HG03457 (cell line): ENCODE measurements around the gene CLDN7.

Experiments
- ATAC-seq: cut with Tn5 transposase; IDR thresholded peaks from one replicate; pipeline ENCODE4 v1.9.1; 2021; ENCODE audit warnings: moderate number of reproducible peaks; ENCODE audit not compliant: unreplicated experiment

The CLDN7 gene

DNA sequence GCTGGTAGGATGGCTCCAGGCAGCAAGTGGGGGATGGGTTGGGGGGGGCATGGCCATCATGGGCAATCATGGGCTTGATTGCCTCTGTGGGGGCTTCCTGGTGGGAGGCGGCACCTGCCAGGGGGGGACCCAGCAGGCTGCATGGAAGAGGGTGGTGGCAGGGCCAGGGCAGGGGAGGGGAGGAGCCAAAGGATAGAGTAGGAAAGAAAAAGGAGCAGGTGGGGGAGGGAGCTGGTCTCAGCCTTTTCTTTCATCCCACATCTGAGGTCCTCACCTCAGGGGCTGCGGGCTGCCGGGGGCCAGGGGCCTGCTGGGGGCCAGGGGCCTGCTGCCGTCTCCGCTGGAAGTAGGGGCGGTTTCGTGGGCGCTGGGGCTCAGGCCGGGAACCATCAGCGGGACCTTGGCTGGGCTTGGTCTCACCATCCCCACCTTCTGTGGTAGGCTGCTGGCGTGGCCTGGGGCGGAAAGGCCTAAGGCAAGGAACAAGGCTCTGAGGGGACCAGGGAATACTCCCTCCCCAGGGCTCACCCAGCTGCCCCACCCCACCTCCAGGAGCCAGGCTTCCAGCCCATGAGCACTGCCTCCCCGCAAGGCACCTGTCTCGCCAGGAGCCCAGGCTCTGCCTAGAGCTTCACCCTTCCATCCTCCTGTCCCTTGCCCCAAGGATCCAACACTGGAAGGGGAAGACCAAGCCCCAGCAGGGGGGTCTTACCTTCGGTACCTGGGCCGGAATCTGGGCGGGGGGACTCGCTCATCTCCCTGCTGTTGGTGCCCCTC lies 27.2 kb upstream of the CLDN7 start:
- no peak for ATAC-seq

DNA sequence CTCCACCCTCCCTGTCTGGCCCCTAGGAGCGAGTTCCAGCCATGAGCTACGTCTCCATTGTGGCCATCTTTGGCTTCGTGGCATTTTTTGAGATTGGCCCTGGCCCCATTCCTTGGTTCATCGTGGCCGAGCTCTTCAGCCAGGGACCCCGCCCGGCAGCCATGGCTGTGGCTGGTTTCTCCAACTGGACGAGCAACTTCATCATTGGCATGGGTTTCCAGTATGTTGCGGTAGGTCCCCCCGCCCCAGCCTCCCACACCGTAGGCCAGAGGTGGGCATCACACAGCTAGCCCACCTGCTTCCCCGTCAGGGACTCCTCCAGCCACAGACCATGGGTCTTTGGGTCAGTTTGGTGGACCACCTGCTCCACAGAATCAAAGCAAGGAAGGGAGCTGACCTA lies 23.4 kb upstream of the CLDN7 start:
- no peak for ATAC-seq

DNA sequence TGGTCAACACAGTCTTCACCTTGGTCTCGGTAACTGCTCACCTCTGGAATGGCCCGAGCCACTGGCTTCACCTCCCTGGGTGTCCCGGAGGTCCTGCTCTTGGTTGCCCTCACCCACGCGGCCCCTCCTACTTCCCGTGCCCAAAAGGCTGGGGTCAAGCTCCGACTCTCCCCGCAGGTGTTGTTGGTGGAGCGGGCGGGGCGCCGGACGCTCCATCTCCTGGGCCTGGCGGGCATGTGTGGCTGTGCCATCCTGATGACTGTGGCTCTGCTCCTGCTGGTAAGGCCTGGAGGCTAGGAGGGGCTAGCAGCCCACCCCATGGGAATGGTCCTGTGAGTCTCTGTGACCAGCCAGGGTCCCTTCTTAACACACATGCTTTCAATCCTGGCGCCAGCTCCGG lies 22.6 kb upstream of the CLDN7 start:
- no peak for ATAC-seq

DNA sequence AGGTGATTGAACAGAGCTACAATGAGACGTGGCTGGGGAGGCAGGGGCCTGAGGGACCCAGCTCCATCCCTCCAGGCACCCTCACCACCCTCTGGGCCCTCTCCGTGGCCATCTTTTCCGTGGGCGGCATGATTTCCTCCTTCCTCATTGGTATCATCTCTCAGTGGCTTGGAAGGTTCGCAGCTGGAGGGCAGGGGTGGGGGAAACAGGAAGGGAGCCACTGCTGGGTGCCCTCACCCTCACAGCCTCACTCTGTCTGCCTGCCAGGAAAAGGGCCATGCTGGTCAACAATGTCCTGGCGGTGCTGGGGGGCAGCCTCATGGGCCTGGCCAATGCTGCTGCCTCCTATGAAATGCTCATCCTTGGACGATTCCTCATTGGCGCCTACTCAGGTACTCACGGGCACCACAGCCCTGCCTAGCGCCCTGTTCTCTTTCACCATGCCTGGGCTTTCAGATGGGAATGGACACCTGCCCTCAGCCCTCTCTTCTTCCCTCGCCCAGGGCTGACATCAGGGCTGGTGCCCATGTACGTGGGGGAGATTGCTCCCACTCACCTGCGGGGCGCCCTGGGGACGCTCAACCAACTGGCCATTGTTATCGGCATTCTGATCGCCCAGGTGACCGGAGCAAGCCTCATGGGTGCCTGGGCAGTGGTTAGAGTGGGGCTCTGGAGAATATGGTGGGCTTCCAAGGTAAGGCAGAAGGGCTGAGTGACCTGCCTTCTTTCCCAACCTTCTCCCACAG lies 21.4 kb upstream of the CLDN7 start:
- no peak for ATAC-seq

DNA sequence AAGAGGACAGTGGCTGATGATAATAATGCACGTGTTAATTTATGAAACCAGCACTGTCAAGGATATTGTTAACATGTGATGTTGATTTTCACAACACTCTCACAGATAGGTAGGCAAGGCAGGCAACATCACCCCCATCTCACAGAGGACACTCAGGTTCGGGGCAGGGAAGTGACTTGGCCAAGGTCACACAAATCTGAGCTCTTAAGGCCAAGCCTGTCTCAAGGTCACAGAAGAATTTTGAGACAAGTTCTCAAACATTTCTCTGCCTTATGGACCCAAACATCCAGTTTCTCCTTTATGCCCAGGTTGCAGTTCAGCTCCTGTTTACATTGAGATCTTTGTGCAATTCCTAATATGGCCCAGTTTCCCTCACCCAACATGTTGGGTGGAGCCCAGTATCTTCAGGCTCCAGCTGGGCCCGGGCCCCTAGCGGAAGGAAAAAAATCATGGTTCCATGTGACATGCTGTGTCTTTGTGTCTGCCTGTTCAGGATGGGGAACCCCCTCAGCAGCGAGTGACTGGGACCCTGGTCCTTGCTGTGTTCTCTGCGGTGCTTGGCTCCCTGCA lies 20.6 kb upstream of the CLDN7 start:
- no peak for ATAC-seq

DNA sequence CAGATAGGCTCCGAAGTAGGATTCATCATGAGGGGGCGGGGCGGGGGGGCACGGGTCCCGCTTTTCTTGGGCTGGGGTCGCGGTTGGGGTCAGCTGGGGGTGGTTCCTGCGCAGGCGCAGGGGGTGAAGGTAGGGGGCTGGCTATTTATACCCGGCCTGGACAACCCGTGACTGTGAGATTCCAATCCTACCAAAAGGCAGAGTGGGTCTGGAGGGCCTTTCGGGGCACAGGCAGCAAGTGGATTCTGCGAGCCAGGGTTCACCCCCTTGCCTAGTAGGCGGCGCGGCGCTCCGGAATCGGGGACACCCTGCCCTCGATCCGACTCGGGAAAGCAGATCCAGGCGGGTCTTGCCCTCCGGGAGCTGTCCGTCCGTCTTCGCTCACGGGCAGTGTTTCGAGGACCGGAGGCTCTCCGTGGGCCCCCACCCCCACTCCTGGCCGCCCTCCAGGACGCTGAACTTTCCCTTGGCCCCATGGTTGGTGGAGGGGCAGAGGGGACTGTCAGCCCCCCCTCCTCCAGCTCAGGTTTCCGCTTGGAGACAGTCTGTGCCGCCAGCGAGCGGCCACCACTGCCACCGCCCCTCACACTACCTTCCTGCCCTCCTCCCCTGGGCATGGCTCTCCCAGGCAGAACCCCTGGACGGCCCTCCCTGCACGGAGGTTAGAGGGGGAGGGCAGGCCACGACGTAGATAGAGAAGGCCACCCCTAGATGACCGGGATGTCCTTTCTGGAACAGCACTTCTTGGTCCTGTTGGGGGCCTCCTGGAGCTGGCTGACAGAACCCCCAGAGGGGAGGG lies 19.9 kb upstream of the CLDN7 start:
- ATAC-seq: no peak

DNA sequence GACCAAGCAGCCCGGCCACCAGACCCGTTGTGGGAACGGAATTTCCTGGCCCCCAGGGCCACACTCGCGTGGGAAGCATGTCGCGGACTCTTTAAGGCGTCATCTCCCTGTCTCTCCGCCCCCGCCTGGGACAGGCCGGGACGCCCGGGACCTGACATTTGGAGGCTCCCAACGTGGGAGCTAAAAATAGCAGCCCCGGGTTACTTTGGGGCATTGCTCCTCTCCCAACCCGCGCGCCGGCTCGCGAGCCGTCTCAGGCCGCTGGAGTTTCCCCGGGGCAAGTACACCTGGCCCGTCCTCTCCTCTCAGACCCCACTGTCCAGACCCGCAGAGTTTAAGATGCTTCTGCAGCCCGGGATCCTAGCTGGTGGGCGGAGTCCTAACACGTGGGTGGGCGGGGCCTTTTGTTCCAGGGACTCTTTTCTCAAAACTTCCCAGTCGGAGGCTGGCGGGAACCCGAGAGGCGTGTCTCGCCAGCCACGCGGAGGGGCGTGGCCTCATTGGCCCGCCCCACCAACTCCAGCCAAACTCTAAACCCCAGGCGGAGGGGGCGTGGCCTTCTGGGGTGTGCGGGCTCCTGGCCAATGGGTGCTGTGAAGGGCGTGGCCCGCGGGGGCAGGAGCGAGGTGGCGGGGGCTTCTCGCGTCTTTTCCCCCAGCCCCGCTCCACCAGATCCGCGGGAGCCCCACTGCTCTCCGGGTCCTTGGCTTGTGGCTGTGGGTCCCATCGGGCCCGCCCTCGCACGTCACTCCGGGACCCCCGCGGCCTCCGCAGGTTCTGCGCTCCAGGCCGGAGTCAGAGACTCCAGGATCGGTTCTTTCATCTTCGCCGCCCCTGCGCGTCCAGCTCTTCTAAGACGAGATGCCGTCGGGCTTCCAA lies 19.0 kb upstream of the CLDN7 start, which contains the start of gene SLC2A4:
Gene SLC2A4, plus strand, starts transcription at position 645 of the 879 bp plus-strand sequence. Its CDS starts 217 bp downstream, at position 862.
- peak; percentile 43 for ATAC-seq

DNA sequence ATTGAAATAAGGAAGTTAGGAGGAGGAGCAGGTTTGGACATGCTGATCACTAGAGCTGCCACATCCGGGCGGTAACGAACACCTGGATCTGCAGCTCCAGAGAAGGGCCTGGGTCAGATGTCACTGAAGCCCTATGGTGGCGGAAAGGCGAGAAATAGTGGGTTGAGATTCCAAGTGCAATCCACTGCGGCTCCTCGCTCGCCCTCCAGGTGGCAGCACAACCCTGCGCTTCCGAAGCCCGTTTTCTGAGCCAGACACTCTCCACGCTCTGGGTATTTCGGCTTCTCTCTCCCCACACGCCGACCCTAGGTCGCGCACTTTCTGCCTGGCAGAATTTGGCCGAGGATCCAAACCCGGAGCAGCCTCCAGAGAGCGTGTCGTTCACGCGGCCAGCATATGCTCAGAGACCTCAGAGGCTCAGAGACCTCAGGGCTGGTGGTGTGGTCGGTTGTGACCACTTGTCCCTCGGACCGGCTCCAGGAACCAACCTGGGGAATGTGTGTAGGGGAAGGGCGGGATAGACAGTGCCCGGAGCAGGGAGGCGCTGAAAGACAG lies 18.3 kb upstream of the CLDN7 start:
- ATAC-seq: peak; percentile 20

DNA sequence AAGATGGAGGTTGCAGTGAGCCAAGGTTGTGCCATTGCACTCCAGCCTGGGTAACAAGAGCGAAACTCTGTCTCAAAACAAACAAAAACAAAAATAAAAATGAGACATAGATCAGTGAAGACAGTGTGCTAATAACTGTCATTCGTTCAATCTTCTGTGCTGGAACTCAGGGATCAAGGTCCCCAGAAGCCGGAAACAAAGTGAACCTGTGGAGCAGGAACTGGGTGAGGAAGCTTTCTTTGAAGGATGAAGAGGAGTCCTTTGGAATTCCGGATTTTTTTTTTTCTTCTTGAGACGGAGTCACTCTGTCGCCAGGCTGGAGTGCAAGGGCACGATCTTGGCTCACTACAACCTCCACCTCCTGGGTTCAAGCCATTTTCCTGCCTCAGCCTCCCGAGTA lies 17.2 kb upstream of the CLDN7 start:
- no peak for ATAC-seq

DNA sequence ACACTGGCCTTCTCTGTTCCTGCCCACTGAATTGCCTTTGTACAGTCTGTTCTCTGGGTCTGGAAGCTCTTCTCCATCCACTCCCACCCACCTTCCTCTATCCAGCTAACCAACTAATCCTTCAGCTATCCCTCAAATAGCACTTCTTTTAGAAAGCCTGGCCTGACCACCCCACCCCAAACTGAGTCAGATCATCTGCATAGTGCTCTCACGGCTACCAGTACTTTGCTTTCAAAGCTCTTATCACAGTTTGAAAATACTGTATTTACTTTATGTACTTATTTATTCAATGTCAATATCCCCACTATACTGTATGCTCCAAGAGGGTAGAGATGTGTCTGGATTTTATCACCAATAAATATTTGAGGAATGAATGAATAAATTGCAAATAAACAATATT lies 4.5 kb upstream of the CLDN7 start:
- ATAC-seq: no peak

DNA sequence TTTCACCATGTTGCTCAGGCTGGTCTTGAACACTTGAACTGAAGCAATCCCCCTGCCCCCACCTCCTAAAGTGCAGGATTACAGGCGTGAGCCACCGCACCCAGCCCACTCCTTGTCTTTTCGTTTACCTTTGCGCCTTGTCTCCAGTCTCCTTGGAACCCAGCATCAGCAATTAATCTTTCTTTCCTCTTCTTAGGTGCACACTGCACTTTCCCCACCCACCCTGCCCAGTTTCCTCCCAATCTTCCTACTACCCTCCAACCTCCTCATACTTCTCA lies 1.5 kb upstream of the CLDN7 start:
- ATAC-seq: no peak

DNA sequence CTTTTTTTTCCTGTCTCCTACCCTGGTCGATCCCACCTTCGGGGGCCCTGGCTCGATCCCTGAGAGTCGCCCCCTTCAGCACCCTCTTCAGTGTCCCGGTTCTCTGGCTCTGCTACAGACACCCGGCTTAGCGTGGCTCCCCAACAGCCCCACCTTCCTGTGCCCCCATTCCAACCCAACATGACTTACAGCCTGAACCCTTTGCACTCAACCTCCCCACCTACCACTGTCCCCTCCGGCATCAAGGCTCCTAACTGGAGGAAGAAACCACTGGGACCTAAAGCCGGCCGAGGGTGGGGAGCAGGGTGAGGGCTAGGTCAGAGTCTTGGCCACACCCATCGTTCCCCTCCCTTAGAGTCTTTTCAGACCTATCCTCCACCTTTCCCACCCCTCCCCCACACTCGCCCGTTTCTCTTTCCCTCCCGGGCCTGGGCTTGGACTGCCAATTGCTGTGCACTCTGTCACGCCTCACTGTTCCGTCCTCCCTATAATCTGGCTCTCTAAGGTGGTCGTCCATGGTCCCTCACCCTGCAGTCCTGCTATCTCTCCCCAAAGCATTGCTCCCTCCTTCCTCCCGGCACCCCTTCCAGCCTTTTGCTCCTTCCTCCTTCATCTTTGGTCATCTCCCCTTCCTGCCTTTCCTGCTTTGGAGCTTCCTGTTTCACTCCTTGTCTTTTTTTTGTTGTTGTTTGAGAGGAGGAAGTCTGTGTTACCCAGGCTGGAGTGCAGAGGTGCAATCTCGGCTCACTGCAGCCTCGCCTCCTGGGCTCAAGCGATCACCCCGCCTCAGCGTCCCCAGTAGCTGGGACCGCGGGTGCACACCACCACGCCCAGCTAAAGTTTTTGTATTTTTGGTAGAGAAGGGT lies 890 bp upstream of the CLDN7 start:
- ATAC-seq: no peak

DNA sequence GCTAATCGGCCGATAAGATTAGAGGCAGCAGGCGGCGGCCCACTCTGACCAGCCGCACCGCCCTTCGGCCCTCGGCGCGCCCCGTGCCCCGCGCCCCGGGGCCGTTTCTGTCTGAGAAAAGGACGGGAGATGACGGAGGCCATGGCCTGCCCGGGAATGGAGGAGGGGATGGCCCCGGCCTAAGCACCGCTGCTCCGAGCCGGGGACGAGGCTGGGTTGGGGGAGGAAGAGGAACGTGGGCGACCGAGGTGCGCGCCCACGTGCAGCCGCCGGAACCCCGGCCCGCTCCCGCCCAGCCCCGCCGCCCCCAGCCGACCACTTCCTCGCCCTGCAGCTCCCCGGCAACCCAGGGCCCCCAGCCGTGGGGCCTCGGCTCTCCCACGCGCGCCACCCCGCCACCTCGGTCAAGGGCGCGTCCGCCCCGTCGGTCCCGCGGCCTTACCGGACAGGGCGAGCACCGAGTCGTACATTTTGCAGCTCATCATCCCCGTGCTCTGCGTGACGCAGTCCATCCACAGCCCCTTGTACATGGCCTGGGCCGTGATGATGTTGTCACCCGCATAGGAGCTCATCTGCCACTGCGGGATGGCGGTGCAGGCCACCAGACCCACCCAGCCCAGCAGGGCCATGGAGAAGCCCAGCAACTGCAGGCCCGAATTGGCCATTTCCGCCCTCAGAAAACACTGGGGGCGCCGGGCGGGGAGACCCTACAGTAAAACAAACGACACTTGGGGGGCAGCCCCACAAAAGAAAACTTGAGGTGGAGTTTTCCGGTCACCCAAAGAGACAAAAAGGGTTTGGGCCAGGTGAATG lies 693 bp downstream of the CLDN7 start:
- no peak for ATAC-seq

DNA sequence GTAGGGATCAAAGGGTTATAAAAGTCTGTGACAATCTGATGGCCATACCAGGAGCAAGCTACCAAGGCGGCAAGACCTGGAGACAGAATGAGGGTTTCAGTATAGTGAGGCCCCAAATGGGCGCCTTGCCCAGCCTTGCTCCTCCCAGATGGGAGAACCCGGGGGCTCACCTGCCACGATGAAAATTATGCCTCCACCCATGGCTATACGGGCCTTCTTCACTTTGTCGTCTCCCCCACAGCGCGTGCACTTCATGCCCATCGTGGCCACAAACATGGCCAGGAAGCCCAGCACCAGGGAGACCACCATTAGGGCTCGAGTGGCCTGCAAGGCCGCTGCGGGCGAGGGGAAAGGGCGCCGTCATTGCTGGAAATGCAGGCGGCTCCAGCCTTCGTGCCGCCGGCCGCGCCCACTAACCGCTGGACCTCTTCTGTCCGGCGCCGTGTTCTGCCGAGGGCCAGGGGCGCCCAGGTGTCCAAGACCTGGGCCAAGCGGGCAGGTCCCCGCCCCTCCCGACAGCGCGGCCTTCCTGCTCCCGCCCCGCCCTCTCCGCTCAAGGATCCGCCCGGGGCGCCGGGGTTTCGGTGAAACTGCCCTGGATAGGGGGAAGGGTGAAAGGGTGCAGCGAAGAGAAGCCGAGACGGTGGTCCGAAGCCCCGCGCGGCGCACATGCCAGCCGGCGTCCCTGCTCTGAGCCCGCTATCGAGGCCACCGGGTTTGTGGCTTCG lies 1.5 kb downstream of the CLDN7 start:
- no peak for ATAC-seq

DNA sequence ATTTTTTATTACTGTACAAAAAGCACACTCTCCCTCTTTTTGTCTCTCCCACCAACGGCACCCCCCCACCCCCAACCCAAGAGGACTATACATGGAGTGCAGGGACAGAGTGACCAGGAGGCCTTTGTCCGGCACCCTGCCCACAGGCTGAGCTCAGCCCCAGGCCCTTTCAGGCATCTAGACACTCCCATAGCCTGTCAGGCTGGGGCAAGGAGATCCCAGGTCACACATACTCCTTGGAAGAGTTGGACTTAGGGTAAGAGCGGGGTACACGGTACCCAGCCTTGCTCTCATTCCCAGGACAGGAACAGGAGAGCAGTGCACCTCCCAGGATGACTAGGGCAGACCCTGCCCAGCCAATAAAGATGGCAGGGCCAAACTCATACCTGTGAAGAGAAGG lies 2.1 kb downstream of the CLDN7 start:
- ATAC-seq: no peak

DNA sequence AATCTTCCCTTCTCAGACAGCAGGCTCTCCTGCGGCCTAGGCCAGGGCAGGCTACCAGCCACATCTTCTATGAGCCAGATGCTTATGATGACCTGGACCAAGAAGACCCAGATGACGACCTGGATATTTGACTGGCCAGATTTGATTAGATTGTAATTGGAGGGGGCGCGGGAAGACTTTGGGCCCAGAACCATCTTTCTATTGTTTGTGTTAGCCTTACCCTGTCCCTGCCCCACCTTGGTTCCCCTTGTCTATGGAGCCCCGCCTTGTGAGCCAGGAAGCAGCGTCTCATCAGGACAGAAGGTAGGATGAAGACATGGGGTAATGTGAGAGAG lies 2.8 kb downstream of the CLDN7 start:
- no peak for ATAC-seq

DNA sequence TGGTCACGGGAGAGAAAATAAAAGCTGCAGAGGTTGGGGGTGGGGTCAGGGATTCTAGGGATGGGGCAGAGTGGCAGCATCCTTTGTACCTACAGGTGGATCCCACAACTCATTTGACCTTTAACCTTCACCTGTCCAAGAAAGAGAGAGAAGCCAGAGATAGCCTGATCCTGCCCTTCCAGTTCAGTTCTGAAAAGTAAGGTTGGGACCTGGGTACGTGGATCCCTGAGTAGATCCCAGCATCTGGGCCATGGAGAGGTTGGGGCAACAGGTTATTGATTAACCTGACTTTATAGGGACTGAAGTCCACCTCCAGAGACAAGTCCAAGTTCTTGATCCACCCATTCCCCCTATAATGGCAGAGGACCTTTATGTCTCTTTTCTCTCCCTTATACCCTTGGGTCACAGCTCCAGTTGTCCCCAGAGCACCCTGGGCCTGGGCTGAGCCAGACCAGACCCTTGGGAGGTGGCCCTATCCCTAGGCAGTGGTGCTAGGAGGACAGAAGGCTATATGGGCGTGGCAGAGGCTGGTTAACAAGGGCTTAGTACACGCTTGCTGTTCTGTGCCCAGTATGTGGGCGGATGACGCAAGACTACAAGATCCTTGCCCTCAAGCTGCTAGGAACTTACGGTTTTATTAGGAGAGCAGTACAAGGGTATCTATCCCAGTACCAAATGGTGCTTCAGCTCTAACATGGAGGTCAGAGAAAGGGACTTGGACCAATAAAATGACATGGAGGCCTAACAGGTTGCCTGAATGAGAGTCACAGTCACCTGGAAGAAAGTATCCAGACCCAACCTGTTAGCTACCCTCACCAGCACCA lies 3.3 kb downstream of the CLDN7 start:
- ATAC-seq: no peak
